ENCODE data around the gene C2CD2.

- TF ChIP-seq CTCF (IDR thresholded peaks at IDR 0.05 in 4 of 5, conservative IDR thresholded peaks at IDR 0.05 in 1 of 5) (no peak), POLR2A (IDR thresholded peaks at IDR 0.05) (no peak)
Observed at GRCh38 chr21:41902946-41903345, 50.9 kb downstream of the C2CD2 start.

Measured in gastrocnemius medialis (tissue), 4 donors.